Activated CD8-positive, alpha-beta memory T cell treated with anti-CD3 and anti-CD28 coated beads for 24 hours (primary cell): ENCODE results near the gene RPS6KL1.

Experiments used
- DNase-seq: peaks from one replicate; pipeline ENCODE4 v3.0.0-alpha.2; 2020

Gene RPS6KL1

DNA sequence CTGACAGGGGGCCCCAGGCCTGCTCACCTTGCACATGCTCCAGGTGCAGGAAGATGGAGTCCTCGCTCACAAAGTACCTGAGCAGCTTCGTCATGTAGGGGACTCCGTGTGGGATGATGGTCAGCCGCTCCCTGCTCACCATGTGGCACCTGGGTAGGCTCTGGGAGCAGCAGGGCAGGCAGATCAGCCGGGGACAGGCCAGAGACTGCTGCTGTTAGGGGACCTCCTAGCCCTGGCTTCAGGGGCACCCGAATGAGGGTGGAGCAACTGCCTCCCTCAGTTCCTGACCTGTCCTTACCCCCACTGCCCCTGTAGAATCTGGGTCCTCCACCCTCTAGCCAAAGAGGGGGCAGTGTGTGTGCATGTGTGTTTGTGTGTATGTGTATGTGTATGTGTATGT is 11.8 kb downstream of the RPS6KL1 start:
- no peak for DNase-seq

DNA sequence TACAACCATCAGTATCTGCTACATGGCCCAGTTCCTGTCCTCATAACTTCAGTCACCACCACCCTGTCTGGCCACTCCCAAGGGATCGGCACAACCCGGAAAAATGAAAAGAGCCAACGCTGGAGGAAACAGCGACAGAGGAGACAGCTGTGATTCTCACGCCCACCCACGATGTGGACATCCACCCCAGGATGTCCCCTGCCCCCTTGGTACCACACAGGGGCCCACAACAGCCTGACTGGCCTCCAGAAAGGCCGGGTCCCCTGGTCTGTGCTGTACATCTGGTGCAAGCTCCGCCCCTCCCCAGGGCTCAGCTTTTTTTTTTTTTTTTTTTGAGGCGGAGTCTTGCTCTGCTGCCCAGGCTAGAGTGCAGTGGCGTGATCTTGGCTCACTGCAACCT is 12.5 kb downstream of the RPS6KL1 start:
- no peak for DNase-seq

- DNase-seq, result no peak
Measured at GRCh38 chr14:74909911-74910310, 13.1 kb downstream of the RPS6KL1 start.

DNA sequence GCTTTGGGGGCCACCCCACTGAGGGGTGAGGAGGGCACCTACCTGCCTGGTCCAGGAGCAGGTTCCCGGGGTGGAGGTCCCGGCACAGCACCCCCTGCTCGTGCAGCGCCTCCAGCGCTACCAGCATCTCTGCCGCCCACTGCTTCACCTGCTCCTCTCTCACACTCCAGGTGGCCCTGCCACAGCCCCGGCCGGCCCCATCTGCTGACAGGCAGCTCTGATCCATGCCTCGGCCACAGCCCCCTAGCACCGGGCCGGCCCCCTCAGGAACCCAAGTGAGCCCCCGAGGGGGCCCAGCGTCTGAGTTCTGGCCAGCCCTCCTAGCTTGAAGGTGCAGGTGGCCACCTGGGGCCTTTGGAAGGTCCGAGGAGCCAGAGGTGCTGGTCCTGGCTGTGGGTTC is 13.6 kb downstream of the RPS6KL1 start:
- no peak for DNase-seq

DNA sequence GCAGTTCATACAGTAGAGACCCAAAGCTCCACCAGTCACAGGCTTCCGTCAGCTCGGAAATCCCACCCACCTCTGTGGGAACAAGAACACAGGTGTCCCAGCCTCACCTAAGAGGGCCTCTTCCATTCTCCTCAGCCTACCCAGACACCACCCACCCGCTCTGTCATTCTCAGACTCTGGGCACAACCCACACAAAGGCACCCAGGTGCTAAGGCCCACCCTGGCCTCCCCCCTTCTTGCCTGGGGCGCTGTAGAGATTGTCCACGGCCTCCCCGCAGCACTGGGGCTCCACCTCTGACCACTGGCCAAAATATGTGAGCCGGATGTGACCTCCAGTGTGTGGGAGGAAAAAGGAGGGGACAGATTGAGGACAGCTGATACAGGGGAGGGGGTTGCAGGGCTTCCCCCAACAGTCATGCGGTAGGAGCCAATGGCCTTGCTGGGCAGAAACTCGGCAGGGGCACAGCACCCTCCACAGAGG is 14.2 kb downstream of the RPS6KL1 start:
- DNase-seq, result no peak

- no peak for DNase-seq
Measured at GRCh38 chr14:74907744-74908143, 15.3 kb downstream of the RPS6KL1 start.

- no peak for DNase-seq
Measured at GRCh38 chr14:74906925-74907521, 16.0 kb downstream of the RPS6KL1 start.

GRCh38 chr14:74905595-74906142 is 17.4 kb downstream of the RPS6KL1 start:
- DNase-seq, result peak; percentile 94

DNA sequence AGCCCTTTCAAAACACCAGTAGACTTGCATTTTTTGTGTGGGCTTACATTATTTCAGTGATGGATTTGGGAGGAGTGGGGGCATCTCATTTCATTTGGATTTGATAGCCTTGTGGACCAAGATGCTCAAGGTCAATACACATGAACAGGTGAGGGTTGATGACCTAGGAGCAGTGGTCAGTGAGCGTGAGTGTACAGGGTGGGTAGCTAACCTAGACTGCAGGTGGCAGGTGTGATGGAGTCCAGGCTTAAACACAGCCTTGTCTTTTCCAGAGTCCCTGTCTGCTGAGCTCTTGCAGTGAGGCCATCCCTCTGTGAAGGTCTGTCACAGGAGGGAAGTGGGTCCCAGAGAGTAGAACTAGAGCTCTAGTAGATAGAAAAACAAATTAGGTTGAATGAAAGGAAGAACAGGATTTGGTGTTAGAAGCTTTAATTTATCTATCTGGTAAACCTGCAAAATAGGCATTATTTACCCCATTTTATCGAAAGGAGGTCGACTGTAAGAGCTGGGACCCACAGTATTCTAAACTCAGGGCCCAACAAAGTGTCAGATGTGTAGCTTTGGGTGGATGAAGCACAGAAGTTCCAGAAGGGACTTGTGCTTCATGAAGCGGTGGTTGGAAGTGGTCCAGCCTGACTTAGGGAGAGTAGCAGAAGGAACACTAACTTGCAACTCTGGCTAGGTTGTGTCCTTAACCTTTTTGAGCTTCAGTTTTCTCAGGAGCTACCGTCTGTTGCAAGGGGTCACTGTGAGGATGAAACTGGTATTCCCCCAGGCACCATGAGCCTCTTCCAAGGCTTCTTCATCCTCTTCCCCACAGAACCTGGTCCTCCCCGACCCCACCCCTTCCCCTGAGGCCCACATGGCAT is 18.2 kb downstream of the RPS6KL1 start:
- DNase-seq, result no peak

GRCh38 chr14:74902941-74903705 is 19.9 kb downstream of the RPS6KL1 start:
- no peak for DNase-seq

GRCh38 chr14:74898694-74899093 is 24.4 kb downstream of the RPS6KL1 start:
- DNase-seq, result no peak

GRCh38 chr14:74898083-74898482 is 25.0 kb downstream of the RPS6KL1 start:
- DNase-seq, result no peak

DNA sequence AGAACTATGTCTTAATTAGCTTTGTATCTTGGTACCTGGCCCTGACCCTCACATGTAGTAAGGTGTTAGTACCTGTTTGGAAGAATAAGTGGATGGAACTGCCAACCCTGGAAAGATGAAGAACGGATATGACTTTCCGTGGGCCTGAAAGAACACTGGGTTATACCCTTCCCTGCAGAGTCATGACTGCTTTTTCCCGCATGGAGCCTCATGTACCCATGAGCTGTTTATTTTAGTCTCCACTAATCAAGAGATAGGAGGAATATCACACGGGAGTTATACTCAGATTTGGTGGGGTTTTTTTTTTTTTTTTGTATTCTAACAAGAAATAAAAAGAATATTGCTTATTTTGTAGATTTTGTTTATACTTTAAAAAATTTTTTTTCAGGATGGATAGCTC is 25.4 kb downstream of the RPS6KL1 start:
- no peak for DNase-seq

- DNase-seq, result no peak
Measured at GRCh38 chr14:74896400-74896799, 26.7 kb downstream of the RPS6KL1 start.

GRCh38 chr14:74893614-74894091 is 29.4 kb downstream of the RPS6KL1 start:
- DNase-seq, result no peak

- no peak for DNase-seq
Measured at GRCh38 chr14:74892745-74893144, 30.3 kb downstream of the RPS6KL1 start.

DNA sequence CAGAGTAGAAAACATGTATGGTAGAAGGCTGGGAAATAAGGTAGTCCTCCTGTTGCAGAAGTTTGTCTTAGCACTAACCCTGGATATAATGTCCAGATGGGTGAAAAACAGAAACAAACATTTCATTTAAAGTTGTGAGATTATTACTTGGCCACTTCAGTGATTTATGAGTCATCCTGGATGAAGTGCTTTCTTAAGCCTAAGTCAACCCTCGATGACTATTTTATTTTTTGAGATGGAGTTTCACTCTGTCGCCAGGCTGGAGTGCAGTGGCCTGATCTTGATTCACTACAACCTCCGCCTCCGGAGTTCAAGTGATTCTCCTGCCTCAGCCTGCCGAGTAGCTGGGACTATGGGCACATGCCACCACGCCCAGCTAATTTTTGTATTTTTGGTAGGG is 31.2 kb downstream of the RPS6KL1 start:
- no peak for DNase-seq

- DNase-seq, result no peak
Measured at GRCh38 chr14:74890262-74890661, 32.8 kb downstream of the RPS6KL1 start.

GRCh38 chr14:74888164-74889158 is 34.6 kb downstream of the RPS6KL1 start:
- DNase-seq, result no peak

DNA sequence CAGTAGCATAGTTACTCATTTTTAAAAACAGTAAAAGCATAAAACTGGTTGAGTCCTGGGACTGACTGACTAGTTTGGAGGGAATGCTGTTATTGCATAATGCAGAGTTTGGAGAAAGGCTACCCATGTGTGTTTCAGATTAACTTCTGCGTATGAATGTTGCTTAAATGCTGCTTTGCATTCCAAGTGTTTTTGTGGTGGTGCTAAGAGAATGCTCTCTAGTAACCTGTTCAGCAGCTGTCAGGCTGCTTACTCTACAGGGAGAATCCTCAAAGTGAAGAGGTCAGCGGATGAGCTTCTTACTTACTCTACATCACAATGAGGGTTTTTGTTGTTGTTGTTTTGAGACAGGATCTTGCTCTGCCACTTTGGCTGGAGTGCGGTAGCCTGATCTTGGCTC is 37.1 kb downstream of the RPS6KL1 start:
- no peak for DNase-seq

GRCh38 chr14:74882103-74882920 is 40.7 kb downstream of the RPS6KL1 start:
- DNase-seq, result no peak
